GM19438 (cell line): ENCODE measurements around the gene DNAJB12.
"Not testable (repeated sequence)": the region's sequence is repeated elsewhere in the genome, so short reads cannot be mapped to it uniquely, and the experiment has no call there.

Source experiments
- ATAC-seq: cut with Tn5 transposase; IDR thresholded peaks from one replicate; pipeline ENCODE4 v1.9.1; 2021; ENCODE audit warnings: low read depth; ENCODE audit not compliant: unreplicated experiment

DNAJB12 gene

GRCh38 chr10:72318418-72319262 is 36.1 kb downstream of the DNAJB12 start:
- ATAC-seq, result no peak

- no peak for ATAC-seq
These were observed 37.8 kb downstream of the DNAJB12 start for GRCh38 chr10:72316748-72317435.

DNA sequence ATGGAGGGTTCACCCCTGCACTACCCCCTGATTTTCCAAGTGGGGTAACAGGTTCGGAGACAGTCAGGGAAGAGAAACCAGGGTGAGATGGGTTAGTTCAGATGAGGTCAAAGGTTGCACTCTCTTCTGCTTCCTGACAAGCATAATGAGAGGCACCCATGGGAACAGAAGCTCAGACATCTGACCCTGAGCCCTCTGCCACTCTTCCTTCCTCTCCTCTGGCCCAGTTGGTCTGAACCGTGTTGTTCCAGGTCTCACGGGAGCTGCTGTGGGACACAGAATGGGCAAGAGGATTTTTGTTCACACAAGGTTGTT is 38.4 kb downstream of the DNAJB12 start:
- no peak for ATAC-seq

- no peak for ATAC-seq
These were observed 38.9 kb downstream of the DNAJB12 start for GRCh38 chr10:72315611-72316385.

- no peak for ATAC-seq
These were observed 39.7 kb downstream of the DNAJB12 start for GRCh38 chr10:72315054-72315453.

DNA sequence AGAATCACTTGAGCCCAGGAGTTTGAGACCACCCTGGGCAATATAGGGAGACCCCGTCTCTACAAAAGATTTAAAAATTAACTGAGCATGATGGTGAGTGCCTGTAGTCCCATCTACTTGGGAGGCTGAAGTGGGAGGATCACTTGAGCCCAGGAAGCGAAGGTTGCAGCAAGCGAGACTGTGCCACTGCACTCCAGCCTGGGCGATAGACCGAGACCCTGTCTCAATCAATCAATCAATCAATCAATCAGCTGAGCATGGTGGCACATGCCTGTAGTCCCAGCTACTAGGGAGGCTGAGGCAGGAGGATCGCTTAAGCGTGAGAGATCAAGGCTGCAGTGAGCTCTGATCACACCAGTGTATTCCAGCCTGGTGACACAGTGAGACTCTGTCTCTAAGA is 40.5 kb downstream of the DNAJB12 start:
- ATAC-seq, result no peak

DNA sequence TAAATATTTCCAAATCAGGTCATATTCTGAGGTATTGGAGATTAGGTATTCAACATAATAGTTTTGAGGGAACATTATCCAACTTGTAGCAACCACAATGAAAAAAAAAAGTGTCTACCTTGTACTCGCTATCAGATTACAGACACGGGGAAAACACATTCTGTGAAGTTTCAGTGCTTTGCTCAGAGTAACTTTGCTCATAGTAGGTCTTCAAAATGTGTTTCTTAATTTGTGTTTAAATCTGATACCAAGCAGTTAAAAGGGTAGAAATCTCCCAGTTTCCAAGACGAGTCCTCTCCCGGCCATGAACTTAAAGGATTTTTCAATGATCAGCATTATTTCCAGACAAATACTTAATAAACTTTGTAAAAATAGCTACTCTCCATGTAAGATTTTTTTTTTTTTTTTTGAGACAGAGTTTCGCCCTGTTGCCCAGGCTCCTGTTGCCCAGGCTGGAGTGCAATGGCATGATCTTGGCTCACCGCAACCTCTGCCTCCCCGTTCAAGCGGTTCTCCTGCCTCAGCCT is 41.8 kb downstream of the DNAJB12 start:
- ATAC-seq, result no peak

- no peak for ATAC-seq
These were observed 43.1 kb downstream of the DNAJB12 start for GRCh38 chr10:72311667-72312066.

GRCh38 chr10:72310636-72311035 is 44.1 kb downstream of the DNAJB12 start:
- no peak for ATAC-seq

- ATAC-seq, result no peak
These were observed 44.5 kb downstream of the DNAJB12 start for GRCh38 chr10:72310241-72310633.

DNA sequence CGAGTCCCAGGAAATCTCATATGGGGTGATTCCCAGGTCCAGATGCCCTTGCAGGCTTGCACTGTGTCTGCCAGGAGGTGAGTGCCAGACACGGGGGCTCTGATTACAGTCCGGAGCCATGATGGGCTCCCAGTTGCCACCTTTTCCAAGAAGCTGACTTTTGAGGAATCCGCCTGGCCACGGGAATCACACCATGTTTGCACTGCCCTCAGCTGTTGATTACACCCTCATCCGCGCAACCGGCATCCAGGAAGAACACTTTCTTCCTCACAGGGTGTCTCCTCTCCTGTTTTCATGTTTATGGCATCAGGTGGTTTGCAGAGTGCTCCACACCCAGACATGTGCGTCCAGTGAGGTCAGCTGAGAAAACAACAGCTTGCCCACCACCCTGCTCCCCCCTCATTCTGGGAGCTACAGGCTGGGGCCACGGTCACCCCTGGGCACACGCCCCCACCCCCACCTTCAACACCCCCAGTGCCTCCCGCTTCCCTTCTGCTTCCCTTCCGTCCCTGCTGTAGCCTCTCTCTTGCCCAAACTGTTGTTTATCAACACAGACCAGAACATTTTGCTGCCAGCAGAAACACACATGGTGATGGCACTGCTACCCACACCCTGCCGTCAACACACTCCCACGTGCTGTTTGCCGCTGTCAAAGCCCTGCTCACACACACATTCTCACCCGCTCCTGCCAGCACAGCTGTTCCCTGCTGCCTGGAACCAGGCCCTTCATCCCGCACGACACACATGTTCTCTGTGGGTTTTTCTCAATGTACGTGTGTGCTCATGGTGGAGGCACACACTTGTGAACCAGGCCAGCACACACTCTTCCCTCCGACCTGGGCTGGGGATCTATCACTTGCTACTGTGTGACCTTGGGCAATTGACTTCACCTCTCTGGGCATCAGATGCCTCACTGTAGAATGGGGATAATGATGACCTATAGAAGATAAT is 45.2 kb downstream of the DNAJB12 start:
- ATAC-seq, result no peak

DNA sequence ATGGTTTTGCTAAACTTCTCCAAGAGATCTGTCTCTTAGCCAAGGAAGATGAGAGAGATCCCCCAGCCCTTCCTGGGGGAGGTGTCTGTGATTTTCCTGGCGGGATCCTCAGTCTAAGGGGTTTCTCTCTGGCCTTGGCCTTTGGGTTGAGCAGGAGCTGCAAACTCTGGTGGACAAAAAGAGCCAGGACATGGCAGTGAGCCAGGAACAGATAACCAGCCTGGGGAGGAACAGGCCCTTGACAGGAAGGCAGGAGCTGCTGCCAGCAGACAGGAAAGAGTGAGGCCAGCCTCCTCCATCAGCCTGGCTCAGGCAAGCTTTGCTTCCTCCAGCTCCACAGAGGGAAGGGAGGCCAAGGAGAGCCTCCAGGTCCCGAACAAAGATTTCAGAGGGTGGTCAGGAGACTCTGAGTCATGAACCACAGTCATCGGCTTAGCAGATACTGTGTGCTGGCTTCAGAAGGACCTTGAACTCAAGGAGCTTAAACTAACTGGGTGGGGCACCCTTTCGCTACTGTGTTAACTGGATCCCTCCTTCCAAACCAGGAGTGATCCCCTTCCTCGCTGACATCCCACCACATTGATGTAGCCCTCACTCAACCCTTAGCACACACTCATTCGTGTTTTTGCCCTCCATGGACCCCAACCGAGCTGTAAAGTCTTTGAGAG is 46.3 kb downstream of the DNAJB12 start:
- no peak for ATAC-seq

DNA sequence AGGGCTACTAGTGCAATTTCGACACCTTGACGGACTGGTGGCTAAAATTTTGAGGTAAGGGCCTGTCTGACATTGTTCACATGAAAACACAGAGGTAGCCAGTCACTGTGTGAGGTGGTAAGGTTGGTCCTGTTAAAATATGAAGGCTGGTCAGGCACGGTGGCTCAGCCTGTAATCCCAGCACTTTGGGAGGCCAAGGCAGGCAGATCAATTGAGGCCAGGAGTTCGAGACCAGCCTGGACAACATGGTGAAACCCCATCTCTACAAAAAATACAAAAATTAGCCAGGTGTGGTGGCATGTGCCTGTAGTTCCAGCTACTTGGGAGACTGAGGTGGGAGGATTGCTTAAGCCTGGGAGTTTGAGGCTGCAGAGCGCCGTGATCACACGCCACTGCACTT is 47.0 kb downstream of the DNAJB12 start:
- not testable (repeated sequence) for ATAC-seq

- no peak for ATAC-seq
These were observed 48.4 kb downstream of the DNAJB12 start for GRCh38 chr10:72306215-72306760.

GRCh38 chr10:72303424-72304128 is 51.1 kb downstream of the DNAJB12 start:
- ATAC-seq, result no peak

DNA sequence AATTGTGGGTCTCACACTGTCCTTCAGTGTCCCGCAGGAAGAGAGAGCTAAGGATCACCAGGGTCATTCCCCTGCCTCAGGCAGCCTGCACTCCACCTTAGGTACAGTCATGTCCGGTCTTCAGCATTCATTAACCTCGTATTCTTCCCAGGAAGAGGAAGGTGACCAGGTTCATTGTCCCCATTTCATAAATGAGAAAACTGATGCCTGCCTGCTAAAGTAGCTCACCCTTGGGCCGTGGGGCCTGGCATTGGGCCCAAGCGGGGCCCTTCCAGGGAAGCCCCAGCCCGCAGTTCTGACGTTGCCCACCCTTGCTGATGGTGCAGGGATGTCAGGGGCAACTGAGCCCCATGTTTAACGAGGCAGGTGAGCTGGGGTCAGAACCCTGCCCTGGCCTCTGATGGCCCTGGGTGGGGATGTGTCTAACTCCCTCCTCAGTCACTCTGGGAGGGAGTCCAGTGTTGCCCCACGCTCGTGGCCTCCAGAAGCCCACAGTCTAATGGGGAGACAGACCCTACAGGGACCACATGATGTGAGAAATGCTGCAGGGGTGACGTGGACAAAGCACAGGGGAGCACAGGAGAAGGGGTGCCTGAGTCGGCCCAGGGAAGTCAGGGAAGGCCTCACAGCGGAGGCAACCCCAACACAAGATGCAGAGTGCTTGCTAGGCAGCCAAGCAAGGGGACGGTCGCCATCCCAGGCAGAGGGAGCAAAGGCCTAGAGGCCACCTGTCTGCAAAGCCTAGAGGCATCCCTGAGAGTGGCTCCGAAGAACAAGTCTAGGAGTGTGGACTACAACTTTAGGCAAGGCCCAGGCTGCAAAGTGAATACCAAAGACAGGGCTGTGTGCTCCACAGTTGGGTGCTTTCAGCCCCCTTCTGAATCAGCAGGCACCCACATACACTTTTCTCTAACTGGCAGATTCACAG is 55.9 kb downstream of the DNAJB12 start:
- ATAC-seq, result no peak

GRCh38 chr10:72297805-72298591 is 56.7 kb downstream of the DNAJB12 start:
- peak; percentile 70 for ATAC-seq
